Subcutaneous adipose tissue (tissue), 4 donors: Measurements from ENCODE around the gene CHST11. TPM values are rescaled to one million over a fixed set of nuclear protein-coding genes. Genes with fewer than 3 reads are reported as not detected.

Source experiments
- CTCF ChIP-seq: fragments of 450-650 bp; IDR thresholded peaks from one replicate; pipeline ENCODE4 v1.5.1; 2016; ENCODE audit warnings: low read depth, mild to moderate bottlenecking, control low read depth, antibody characterized with exemption, moderate library complexity
- total RNA-seq, 4 donors: library from RNA; depleted of rRNA; stranded (reverse); fragments of >200 nt; gene quantifications; one replicate each; pipeline ENCODE4 v1.1.0, GENCODE V29; 2016

The CHST11 gene
- total RNA-seq, 4 donors from 2014 or later, result 5.1 to 48.4 (median 9.3) TPM

GRCh38 chr12:104480826-104481440 is 24.2 kb downstream of the CHST11 start:
- TF ChIP-seq CTCF, result no peak

- TF ChIP-seq CTCF, result no peak
Observed at GRCh38 chr12:104482113-104482512, 25.4 kb downstream of the CHST11 start.

GRCh38 chr12:104482748-104483147 is 26.0 kb downstream of the CHST11 start:
- TF ChIP-seq CTCF, result no peak

GRCh38 chr12:104484079-104484478 is 27.3 kb downstream of the CHST11 start:
- no peak for TF ChIP-seq CTCF

GRCh38 chr12:104485651-104486362 is 29.1 kb downstream of the CHST11 start:
- TF ChIP-seq CTCF, result no peak

- no peak for TF ChIP-seq CTCF
Observed at GRCh38 chr12:104486363-104486750, 29.6 kb downstream of the CHST11 start.

- no peak for TF ChIP-seq CTCF
Observed at GRCh38 chr12:104486943-104487819, 30.4 kb downstream of the CHST11 start.
